ENCODE data around the gene NOS3.

Gene NOS3

DNA sequence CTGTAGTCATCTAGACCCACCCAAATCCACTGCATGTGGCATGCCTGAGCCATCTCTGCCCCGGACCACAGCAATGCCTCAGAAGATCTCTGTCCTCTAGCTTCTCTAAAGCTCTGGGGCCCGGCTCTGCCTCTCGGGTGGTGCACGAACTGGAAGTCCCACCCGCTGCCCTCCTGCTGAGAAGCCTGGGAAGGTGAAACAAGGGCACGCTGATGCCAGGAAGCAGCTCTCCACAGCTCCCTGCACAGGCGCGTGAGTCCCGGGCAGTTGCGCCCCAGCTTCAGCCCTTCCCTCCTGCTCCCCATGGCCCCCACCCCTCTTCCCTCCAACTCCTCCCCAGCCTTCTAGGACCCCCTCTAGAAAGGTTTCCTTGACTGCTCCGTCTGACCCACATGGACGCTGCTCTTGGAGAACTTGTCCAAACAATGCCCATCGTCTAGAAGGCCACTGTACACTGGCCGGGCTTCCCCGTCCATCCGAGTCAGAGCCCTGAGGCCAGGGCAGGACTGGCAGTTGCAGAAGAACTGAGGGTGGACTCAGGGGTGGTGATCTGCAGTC, 25.5 kb upstream of the NOS3 start:
- DNase-seq, result no peak

DNA sequence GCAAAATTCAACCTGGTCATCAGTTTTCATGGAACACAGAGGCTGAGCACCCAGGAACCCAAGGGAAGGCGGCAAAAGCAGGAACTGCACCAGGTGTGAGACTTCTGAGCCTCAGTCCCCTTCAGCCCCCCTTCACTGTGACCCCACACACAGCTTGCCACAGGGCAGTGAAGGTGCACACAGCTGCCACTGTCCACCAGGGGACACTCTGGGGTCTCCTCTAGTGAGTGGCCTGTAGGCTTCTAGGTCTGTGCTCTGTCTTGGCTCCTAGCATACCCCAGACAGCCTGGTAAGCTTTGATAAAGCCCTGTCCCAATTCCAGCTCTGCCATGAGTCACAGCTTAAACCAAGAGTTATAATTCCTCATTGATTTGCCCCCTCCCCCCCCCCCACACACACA, 24.8 kb upstream of the NOS3 start:
- no peak for DNase-seq

DNA sequence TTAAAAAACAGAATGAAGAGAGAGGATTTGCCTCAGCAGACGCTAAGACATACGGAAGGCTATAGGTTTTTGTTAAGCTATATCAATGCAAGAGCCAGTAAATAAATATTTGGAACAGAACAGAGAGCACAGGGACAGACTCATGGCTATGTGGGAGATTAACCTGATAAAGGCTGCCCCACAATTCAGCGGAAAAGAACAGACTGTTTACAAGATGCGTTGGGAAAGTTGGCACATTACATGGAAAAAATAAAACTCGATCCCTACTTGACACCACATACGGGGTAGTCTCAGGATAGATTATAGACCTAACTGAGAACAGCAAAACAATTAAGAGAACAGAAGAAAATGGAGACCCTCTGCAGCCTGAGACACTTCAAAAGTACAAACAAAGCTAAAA, 23.5 kb upstream of the NOS3 start:
- no peak for DNase-seq

DNA sequence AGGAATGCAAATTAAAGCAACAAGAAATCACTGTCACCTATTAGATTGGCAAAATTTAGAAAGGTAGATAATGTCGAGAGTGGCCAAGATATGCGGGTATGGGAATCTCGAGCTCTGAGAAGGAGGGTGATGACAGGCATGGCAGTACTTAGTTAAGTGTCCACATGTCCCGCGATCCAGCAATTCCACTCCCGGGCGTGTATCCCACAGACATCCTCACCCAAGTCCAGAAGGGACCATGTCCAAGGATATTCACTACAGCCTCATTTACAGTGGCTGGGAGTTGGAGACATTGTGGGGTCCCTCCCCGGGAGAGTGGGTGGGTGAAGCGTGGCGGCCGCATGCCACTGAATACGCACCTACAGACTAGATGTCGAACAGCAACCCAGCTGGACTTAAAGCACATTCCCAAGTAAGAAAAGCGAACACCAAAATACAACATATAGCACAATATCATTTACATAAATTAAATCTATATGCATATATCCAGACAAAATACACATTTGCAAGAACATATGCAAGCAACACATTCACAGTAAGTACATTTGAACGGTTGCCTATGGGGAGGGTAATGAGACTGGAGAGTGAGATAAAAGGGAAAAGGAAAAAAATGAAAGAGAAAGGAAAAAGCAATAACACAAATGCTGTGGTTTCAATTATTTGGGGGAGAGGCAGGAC, 22.6 kb upstream of the NOS3 start:
- no peak for DNase-seq

DNA sequence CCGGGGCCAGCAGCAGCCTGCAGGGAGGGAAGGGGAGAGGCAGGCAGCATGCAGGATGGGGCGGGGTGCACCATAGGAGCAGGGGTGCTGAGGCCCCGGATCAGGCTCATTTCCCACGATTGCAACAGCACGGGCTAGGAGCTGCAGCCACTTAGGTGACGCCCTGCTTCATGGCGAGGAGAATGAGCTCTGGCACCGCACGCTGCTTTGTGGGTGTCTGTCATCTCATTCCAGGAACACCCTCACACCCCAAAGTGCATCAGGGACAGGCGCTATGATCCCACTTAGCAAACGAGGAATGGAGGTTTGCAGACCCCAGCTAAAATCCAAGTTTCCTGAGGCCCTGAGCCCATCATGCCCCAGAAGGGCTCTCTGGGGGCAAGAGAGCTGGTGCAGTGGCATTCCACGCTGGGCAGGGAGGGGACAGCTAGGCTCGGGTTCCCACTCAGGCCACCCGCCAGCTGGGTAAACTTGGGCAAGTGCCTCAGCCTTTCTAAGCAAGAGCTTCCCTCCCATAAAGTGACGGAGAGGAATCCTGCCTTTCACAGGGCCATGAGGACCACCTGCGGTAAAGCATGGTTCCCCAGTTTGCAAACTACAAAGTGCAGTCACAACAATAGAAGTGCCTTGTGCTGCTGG, 22.0 kb upstream of the NOS3 start:
- no peak for DNase-seq

DNA sequence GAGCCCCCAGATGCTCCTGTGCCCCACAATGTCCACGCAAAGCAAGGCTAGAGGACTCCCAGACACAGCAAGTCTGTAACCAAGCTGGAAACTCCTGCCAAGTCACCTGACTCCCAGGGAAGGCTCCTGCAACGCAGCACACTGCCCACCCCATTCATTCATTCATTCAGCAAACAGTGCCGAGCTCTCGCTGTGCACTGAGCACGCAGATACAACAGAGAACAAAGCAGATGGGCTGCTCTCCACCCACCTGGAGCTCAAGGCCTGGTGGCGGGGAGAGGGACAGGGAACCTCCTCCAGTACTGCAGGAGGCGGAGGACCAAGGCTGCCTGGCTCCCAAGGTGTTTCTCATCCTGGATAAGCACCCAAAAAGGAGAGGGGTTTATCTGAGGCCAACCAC, 21.3 kb upstream of the NOS3 start:
- no peak for DNase-seq

DNA sequence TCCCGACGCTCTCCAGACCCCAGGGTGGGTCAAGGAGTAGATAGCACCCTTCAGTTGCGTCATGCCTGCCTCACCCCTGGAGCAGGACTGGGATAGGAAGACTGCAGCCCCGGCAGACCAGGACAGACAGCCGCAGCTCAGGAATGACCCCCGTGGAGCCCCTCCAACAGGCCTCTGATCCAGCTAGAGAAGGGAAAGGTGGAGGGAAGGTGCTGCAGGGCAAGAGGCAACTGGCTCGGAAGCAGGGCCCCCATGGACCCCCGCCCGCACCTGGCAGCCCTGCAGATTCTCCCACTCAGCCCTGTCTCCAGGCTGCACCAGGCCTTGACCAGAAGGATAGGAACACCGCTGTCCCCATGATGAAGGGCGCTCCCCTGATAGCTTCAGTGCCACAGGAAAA, 20.4 kb upstream of the NOS3 start:
- DNase-seq, result no peak

DNA sequence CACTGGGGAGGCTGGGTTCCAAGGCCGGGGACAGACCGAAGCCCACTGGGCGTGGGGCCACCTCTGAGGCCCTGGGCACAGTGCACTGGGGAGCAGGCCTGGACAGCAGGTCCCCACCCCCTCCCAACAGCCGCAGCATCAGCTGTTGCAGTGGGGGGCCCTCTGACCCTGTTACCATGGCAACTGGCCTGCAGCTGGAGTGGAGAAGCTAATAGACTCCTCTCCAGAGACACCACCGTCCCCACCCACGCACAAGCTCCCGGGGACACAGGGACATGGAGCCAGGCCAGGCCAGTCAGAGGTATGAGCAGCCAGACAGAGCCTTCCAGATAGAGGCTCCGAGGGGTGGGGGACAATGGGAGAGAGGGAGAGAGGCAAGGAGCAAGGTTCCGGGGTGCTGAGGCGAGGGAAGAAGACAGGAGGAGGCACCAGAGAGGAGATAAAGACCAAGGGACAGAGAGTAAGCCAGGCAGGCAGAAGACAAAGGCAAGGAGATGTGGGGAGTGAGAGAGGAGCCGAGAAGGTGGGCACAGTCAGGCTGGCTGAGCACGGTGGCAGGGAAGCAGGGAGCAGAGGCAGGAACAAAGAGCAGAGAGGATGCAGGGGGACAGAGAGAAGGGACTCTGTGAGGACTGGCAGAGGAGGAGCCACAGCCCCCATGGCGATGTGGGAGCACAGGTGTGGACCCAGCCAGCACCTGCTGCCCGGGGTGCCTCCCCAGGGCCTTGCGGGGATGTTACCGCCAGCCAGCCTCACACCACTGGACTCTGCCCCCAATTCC, 19.4 kb upstream of the NOS3 start:
- DNase-seq, result no peak

DNA sequence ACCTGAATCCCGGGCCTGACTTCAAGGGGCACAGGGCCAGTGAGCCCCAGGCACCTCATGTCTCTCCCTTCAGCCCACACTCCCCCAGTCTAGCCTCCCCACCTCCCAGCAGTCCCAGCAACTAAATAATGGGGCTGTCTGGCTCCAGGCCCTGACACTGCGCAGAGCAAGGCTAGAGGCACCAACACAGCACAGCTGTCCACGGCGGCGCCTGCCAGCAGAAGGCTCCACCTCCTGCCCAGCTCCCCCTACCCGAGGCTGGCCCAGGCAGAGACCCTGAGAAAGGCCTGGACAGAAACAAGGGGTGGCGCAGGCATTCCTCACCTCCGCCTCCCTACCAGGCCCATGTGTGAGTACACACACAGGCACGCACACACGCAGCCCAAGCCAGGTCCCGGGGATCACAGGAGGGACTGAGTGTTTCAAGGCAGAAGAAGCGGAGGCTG, 18.8 kb upstream of the NOS3 start:
- no peak for DNase-seq

DNA sequence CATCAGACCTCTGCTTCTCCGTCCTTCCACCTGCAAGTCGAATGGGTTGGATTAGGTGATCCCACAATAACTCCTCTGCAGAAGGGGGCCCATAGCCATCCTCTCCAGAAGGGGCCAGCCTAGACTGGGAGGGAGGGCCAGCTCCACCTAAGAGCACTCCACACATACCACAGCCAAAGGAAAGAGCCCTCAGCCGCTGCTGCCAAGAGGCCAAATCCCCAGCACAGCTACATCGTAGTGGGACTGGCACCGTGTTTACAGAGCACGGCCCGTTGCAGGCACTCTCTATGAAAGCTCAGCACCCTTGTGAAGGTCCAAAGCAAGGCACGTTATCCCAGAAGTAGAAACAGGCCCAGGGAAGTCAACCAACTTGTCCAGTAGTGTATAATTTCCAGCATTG, 18.1 kb upstream of the NOS3 start:
- no peak for DNase-seq

DNA sequence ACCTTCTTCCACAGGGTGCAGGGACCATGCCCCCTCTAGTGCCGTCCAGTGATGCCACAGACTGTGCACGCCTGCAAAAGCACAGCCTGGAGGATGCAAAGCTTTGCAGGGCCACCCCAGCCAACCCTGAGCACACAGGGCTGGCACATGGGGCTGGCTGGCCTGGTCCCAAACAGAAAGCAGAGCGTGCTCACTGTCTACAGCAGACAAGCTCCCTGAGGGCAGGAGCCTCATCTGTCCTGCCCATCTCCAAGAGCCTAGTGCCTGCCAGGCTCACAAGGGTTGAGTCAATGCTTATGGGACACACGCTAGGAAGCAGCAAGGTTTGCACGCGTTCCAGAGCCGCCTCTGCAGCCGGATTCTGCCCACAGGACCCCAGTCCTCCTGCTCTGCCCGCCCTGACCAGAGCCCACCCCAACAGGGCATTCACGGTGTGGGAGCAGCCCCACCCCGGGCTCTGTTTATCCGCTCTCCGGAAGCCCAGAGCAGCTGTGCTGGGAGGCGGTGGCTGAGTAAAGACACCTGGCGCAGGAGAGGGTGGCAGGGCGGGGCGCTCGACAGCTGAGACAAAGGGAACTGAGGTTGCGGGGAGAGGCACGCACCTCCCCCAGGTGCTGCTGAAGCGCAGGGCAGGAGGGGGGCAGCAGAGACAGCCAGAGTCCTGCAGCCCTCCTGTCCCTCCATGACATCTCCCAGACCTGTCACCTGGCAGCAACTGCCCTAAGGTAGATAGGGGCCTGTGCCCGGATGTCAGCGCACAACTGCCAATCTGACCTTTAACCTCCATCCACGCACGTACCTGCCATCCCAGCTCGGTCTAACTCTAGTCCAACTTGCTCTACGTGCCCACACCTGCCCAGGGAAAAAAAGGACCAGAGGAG, 17.0 kb upstream of the NOS3 start:
- DNase-seq, result no peak

DNA sequence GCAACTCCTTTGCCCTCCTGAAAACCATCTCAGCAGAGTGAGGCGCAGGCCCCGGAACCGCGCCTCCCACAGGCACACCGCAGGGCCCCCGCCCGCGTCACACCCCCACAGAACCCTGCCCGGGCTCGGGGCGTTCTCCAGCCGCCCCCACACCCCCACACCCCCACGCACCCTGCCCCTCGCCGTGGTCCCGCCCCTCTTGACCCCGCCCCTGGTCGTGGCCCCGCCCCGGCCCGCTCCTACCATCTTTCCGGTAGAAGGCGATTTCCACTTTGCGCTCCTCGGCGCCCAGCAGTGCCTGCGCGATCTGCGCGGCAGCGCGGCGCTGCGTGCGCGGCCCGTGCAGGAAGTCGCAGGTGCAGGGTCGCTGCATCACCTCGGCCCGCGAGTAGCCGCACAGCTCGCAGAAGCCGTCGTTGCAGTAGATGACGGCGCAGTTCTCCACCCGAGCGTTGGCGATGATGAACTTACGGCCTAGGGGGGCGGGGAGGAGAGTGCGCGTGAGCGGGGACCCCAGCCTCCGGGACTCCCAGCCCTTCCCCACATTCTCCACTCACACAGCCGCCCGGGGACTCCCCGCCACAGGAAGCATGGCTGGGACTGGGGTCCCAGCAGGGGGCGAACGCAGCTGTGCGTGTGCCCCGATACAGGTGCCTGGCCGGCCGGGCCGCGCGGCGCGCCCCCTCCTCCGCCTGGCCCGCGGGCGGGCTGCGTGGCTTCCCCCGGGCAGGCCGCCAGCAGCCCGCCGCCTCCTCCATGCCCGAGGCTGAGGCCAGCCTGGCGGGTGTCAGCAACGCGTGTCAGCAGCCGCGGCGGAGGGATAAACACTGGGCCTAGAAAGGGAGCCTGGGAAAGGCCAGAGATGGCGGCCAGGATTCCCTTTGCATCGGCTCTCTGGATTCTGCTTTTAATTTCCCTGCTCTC, 16.1 kb upstream of the NOS3 start:
- no peak for DNase-seq

DNA sequence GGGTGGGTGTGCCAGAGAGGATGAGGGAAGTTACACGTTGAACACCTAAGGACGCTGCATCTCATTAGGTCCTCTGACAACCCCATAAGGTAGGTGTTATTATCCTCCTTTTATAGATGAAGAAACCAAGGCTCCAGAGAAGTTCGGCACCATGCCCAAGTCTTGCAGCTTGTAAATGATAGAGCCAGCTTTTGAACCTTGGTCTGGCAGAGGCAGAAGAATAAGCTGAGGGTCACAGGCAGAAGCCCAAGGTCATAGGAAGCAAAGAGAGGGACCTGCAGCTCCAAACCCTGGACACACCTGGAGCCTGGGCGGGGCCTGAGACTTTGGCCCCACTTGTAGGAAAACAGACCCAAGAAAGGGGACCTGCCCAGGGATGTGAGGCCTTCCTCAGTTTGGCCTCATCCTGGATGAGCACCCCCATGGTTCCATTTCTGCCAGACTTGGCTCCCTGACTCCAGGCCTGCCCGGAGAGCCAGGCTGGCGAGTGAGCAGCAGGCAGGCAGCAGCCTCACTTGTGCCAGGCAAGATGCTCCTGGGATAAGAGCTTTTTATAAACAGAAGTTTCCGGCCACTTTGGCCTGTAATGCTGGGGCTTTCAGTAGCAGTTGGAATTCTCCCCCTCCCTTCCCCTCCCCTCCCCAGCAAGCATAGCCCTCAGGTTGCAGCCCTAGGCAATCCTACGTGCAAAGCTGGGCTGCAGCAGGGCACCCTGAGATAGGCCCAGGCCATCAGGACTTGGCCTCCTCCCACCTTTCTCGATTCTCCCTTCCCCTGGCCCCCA, 15.1 kb upstream of the NOS3 start:
- DNase-seq, result no peak

DNA sequence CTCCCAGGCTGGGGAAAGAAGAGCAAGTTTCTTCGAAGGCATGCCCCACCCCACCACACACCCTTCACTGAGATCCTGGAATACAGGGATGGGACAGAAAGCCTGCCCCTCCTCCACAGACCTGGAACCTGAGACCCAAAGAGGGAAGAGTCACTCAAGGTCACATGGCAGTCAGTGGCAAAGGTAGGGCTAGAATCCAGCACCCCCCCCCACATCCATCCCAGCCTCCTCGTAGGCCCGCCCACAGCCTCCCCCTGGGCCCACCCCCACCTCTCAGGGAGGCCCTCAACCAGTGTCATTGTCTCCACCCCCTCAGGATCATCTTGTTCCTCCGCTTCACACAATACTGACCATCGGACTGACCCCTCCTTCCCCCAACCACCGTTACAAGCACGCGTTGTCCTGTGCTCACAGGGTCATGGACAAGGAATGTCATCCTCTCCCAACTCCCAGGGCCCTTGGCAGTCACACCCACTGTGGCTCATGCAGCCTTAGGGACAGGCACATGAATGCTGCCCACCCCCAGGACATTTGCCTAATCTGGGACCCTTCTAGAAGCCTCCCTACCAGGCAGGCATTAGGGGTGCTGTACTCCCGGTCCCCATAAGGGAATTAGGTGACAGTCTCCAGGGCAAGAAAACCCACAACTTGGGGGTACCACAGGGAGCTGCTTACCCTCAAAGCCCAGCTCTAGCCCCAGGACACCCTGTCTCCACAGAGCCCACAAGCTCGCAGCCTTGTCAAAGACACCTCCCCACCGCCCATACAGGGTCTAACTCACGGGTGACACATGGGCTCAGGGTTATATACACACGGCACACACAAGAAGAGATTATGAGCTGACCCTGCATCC, 14.1 kb upstream of the NOS3 start:
- DNase-seq, result no peak

DNA sequence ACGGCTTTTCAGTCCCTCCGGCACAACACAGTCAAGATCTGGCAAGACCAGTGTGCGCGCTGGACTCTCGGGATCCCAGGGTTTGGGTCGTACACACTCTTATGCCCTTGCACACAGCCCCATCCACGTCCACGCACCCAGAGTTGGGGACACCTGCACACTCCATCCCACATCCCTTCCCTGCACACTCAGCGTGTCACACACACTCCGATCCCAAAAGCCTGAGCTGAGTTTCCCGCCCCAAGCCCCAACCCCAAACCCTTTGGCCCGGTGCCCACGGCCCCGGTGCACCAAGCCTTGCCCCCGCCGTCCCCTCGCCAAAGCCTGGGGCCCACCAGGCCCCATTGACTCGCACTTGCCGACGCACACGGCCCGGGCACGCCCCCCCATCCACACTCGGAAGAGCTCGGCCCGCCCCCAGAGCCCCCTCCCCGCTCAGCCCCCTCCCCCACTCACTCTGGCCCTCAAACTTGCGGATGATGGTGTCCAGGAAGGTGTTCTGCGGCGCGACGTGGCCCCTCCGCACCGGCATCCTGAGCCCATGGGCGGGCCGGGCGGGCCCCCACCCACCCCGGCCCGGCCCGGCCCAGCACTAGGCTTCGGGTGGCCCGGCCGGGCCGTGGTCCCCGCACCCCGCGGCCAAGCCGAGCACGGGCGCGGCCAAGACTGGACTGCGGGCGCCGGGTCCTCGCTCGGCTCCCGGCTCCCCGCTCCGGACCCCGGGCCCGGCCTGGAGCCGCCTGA, 13.3 kb upstream of the NOS3 start:
- no peak for DNase-seq

DNA sequence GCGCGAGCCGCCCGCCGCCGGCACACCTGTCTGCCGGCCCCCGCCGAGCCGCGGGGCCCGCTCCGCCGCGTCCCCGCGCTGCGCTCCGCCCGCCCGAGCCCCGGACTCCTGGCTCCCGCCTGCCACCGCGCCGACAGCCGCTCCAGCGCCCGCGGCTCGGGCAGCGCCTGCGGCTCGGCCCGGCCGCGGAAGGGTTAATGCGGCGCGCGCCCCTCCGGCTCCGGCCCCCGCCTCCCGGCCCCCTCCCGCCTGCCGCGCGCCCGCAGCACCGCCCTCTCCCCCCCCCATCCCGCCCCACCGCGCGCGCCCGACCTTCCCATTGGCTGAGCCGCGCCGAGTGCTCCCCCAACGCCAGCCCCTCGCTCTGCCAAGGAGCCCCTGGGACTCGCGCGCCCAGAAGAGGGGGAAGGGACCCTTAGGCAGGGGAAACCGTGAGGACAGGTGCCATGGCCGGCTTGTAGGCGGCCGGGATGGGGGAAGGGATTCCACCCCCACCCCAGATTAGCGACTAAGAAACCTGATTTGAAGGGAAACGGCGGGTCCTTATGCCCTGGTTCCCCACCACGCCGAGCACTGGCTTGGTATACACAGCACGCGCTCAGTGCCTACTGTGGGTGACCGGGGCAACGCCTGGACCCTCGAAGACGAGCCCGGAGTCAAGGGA, 12.6 kb upstream of the NOS3 start, which contains the start of gene KCNH2:
Gene KCNH2, minus strand, starts transcription at position 196 of the 664 bp plus-strand sequence. CDS start 408 bp downstream, outside the sequence.
- no peak for DNase-seq

DNA sequence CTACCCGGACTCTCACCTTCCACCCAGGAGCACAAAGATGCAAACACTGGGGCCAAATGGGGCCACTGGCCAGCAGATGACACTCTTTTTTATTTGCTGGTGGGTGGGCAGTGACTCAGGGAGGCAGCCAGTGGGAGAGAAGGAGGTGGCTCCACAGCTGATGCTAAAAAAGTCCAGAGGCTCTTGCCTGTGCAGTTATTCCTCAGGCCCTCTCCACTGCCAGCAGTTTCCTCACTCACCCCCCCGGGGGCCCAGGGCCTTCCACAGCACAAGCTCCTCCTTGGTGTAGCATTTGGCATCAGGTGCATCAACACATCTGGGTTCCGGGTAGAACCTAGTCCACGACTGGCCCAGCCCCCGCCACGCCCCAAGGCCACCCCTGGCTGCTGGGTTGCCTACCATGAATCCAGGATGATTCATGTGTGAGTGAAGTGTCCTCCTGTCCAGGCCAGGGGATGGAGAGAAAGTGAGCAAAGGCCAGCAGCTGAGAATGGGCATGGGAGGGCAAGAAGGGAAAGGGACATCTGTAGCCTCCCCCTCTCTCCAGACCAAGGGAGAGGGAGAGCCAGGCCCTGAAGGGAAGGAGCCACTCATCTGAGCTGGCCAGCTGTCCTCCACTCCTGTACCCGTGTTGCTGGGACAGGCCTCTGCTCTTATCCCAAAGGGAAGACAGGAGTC, 11.0 kb upstream of the NOS3 start:
- DNase-seq, result no peak

DNA sequence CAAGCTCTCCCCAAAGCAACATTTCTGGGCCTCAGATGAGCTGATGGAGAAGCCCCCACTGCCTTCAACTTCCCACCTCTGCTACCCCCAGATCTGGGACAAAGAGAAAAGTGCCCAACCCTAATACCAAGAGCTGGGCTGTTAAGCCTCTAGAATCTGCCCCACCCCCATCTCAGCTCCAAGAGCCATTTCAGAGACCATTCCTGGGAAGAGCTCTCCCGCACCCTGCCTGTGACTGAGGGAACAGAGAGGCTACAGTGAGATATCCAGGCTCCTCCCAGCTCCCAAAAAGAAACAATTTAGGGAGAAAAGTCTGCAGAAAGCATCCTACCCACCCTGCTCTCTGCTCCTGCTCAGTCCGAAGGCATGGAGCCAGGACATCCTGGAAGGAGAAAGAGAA, 10.2 kb upstream of the NOS3 start:
- DNase-seq, result no peak

Data from GOT3 (cell line).